Measurements from ENCODE around the gene PDE11A.

GRCh38 chr2:177799531-177799930, 273.0 kb downstream of the PDE11A start:
- TF ChIP-seq CTCF (IDR thresholded peaks at IDR 0.05) (no peak), POLR2A (IDR thresholded peaks at IDR 0.05) (no peak)

Measured in lower leg skin (tissue), 3 donors.